Mucosa of descending colon (tissue), 3 donors: ENCODE measurements around the gene POLR2I. TPM values are rescaled to one million over a fixed set of nuclear protein-coding genes. Genes with fewer than 3 reads are reported as not detected.

Experiments used
- ATAC-seq: fragments of 200-7000 bp; cut with Tn5 transposase; one replicate; pipeline ENCODE4 v1.9.1; 2020; ENCODE audit warnings: mild to moderate bottlenecking, moderate library complexity
- DNase-seq, 3 donors: peaks; one replicate each; pipeline ENCODE4 v3.0.0-alpha.2; 2020
- H3K36me3 ChIP-seq: fragments of 200-600 bp; one replicate; pipeline ENCODE4 v1.8.0; 2021; ENCODE audit warnings: low read depth, mild to moderate bottlenecking
- H3K4me1 ChIP-seq: fragments of 200-600 bp; one replicate; pipeline ENCODE4 v1.8.0; 2021; ENCODE audit warnings: low read depth, mild to moderate bottlenecking
- H3K4me3 ChIP-seq: fragments of 200-600 bp; one replicate; pipeline ENCODE4 v1.8.0; 2021; ENCODE audit warnings: mild to moderate bottlenecking
- H3K9me3 ChIP-seq: fragments of 200-600 bp; one replicate; pipeline ENCODE4 v1.8.0; 2021; ENCODE audit warnings: mild to moderate bottlenecking
- intact Hi-C, 2 donors: fragments of 100-400 bp; cut with DNase I in 1 of 2; cut with micrococcal nuclease in 1 of 2; formaldehyde crosslinking; loops; one replicate each; pipeline versions ENCODE4 v1.11.0 to v1.11.1; 2022; cut with DNase I, micrococcal nuclease
- total RNA-seq, 3 donors: library from RNA; stranded (reverse); fragmentation: NEBNext Ultra II Directional in 2 of 3; extraction: Animal tissue kit (Norgen Biotek cat#: 25700) in 2 of 3; gene quantifications; one replicate each; pipeline versions ENCODE4 v1.2.1 to v1.2.4, GENCODE V29; 2021 to 2023
- TF ChIP-seq, protein P1 (sequence below): fragments of 200-600 bp; IDR thresholded peaks from one replicate; pipeline ENCODE4 v1.8.0; 2022; ENCODE audit warnings: antibody characterized with exemption, mild to moderate bottlenecking
- donor health status: DM: no; HTN: no; CAD: no; lungs with moderate emphysema.
- donor health status: DM: no; HTN: no; CAD: no.
- donor health status: DM: no; HTN: yes; CAD: no.

The POLR2I gene
- total RNA-seq, 3 donors from 2014 or later = 42.7 to 66.4 (median 47.4) TPM

DNA sequence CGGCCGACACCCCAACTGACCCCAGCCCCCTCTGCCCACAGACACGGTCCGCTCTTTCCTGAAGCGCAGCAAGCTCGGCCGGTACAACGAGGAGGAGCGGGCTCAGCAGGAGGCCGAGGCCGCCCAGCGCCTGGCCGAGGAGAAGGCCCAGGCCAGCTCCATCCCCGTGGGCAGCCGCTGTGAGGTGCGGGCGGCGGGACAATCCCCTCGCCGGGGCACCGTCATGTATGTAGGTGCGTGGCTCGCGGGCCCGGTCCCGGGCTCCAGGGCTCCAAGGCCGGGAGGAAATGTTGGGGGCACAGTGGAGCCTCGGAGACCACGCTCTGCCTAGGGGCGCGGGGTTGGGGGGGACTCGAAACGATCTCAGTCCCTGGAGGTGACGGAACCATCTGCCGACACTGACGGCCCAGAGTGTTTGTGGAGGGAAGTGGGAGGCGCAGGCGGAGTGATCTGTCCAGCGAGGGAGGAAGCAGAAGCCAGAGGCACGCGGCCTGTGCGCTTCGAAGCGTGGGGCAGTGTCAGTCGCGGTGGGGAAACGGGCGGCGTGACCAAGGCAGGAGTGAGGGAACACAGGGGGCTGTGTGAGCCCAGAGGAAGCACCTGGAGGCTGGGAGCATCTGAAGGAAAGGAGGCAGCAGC lies 6.9 kb upstream of the POLR2I start:
- DNase-seq (no peak), ATAC-seq (no peak)
- TF ChIP-seq, protein P1, sequence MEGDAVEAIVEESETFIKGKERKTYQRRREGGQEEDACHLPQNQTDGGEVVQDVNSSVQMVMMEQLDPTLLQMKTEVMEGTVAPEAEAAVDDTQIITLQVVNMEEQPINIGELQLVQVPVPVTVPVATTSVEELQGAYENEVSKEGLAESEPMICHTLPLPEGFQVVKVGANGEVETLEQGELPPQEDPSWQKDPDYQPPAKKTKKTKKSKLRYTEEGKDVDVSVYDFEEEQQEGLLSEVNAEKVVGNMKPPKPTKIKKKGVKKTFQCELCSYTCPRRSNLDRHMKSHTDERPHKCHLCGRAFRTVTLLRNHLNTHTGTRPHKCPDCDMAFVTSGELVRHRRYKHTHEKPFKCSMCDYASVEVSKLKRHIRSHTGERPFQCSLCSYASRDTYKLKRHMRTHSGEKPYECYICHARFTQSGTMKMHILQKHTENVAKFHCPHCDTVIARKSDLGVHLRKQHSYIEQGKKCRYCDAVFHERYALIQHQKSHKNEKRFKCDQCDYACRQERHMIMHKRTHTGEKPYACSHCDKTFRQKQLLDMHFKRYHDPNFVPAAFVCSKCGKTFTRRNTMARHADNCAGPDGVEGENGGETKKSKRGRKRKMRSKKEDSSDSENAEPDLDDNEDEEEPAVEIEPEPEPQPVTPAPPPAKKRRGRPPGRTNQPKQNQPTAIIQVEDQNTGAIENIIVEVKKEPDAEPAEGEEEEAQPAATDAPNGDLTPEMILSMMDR = no peak
- H3K9me3 ChIP-seq = no peaks in the 10 kb centered on the region
- H3K4me1 ChIP-seq = peaks cover under 1% of the 10 kb centered on the region
- H3K4me3 ChIP-seq = no peak overlapping the region
- H3K36me3 ChIP-seq = peaks cover 4% of the 10 kb centered on the region
- intact Hi-C loops = no loop called here

DNA sequence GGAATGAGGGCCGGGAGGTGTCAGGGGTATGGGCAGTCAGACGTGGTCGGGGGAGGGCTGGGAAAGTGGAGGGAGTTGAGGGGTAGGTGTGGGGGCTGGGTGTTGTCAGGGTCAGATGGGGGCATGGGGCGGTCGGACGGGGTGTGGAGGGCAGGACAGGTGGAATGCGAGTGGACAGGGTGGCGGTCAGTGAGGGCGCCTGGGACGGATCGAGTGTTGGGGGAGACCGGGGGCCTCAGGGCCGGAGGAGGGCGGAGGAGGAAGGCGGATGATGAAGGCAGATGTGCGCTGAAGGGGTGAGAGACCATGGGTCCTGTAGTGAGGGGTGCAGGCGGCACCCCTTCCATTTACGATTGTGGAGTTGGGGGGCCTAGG lies 6.3 kb upstream of the POLR2I start:
- Histone ChIP-seq H3K4me3 (no peak overlapping the region), H3K36me3 (peaks cover 4% of the 10 kb centered on the region), H3K4me1 (peaks cover 7% of the 10 kb centered on the region), H3K9me3 (no peaks in the 10 kb centered on the region)
- ATAC-seq = no peak
- DNase-seq = no peak
- TF ChIP-seq, protein P1 = no peak
- intact Hi-C loops = no loop called here

DNA sequence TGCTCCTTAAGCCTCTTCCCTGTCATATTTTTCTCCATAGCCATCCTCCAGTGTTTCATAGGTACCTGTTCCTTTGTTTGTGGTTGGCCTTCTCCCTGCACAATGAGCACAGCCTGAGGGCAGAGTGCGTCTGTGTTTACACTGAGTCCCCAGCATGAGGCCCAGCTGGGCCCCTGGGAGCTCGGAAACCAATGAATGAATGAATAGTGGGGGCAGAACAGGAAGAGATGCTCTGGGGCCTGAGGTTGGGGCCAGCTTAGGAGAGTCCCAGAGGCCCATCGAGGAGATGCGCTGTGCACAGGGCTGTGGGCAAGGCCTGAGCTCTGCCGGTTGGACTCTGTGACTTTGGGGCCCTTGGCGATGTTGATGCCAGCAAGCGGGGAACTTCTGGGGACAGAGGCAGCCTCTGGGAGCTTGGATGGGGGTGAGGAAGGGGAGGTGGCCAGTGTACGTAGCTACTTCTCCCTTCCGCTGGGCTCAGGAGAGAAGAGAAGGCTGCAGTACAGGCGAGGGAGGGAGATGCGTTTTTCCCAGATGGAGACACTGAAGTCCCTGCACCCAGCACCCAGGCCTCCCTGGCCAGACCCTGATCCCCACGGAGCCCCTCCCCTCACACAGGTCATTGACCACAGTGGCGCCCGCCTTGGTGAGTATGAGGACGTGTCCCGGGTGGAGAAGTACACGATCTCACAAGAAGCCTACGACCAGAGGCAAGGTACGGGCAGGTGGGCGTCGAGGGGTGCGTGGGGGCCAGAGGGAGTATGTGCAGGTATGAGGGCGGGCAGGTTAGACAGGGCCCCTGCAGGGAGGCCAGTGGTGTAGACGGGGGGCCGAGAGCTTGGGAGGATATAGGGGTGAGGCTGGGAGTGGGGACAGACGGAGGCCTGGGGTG lies 5.7 kb upstream of the POLR2I start:
- DNase-seq (no peak), ATAC-seq (no peak)
- H3K36me3 ChIP-seq = peaks cover 5% of the 10 kb centered on the region
- no peaks in the 10 kb centered on the region for H3K9me3 ChIP-seq
- intact Hi-C loops = no loop called here
- H3K4me1 ChIP-seq = peaks cover 7% of the 10 kb centered on the region
- no peak overlapping the region for H3K4me3 ChIP-seq
- TF ChIP-seq, protein P1 = no peak

DNA sequence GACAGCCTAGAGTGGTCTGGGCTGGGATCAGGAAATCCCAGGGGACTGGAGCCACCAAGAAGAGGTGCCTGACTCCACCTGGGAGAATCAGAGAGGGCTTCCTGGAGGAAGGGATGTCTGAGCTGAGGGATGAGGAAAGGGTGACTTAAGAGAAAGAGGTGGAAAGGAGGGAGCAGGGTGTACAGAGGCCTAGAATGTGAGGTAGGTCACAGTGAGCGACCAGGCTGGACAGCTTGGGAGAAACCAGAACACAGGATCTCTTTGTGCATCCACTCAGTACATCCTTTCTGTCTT lies 1.6 kb upstream of the POLR2I start:
- Histone ChIP-seq H3K36me3 (peaks cover 4% of the 10 kb centered on the region), H3K9me3 (no peaks in the 10 kb centered on the region), H3K4me1 (peaks cover 14% of the 10 kb centered on the region), H3K4me3 (no peak overlapping the region)
- intact Hi-C loops = no loop called here
- no peak for DNase-seq
- no peak for ATAC-seq
- TF ChIP-seq, protein P1 = no peak

DNA sequence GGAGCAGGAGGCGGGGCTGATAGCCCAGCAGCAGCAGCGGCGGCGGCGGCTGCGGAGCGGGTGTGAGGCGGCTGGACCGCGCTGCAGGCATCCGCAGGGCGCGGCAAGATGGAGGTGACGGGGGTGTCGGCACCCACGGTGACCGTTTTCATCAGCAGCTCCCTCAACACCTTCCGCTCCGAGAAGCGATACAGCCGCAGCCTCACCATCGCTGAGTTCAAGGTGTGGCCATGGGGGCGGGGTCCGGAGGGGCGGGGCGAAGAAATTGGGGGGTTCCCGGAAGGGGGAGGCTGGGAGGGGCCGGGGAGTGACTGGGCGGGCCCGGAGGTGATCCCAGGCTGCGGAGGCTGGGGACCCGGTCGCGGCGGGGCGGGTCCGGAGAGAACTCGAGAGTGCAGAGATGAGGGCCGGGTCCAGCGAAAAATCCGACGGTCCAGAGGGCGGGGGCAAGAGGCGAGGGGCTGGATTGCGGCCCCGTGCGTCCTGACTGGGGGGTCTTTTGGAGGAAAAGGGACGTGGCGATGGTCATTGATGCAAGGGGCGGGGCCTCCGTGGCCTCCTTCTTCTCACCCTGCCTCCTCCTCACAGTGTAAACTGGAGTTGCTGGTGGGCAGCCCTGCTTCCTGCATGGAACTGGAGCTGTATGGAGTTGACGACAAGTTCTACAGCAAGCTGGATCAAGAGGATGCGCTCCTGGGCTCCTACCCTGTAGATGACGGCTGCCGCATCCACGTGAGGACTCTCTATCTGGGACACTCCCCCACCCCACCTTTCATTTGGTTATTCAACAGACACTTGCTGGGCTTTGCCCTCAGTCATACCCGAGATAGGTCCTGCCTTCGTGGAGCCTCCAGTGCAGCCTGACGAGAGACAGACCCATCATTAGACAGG lies 1.0 kb upstream of the POLR2I start, which contains the start of gene TBCB:
Gene TBCB (plus strand): TSS at position 16 of the 891 bp plus-strand sequence. CDS start 93 bp downstream, at position 109.
- intact Hi-C loops = no loop called here
- Histone ChIP-seq H3K36me3 (peaks cover 4% of the 10 kb centered on the region), H3K9me3 (no peaks in the 10 kb centered on the region), H3K4me3 (peak within 1 kb of the TSS; percentile 45), H3K4me1 (peaks cover 14% of the 10 kb centered on the region)
- ATAC-seq (peak; percentile 71), DNase-seq (peak; percentile 90 to 93 (median 93))
- TF ChIP-seq, protein P1 = no peak
